Breast epithelium (tissue), 4 donors: ENCODE measurements around the gene DNAAF8. TPM values are rescaled to one million over a fixed set of nuclear protein-coding genes. Genes with fewer than 3 reads are reported as not detected.
A peak's percentile ranks its signal among the peaks of the same experiment; 100 is the strongest.

ENCODE experiments used
- DNase-seq, 2 donors: peaks; one replicate each; pipeline ENCODE4 v3.0.0-alpha.2; 2019; ENCODE audit warnings: low spot score in 2 of 2
- H3K27ac ChIP-seq, 2 donors: fragments of 200-600 bp; sonication (generic) in 1 of 2; one replicate each; pipeline ENCODE4 v1.5.1; 2016 to 2019; ENCODE audit warnings: mild to moderate bottlenecking in 1 of 2
- H3K27me3 ChIP-seq, 2 donors: fragments of 200-600 bp; sonication (generic) in 1 of 2; one replicate each; pipeline versions ENCODE4 v1.5.1 to v1.6.0; 2017 to 2019; ENCODE audit warnings: control low read depth in 1 of 2, mild to moderate bottlenecking in 1 of 2
- H3K36me3 ChIP-seq: fragments of 200-600 bp; one replicate; pipeline ENCODE4 v1.5.1; 2019
- H3K4me1 ChIP-seq, 2 donors: fragments of 200-600 bp; sonication (generic); one replicate each; pipeline ENCODE4 v1.5.1; 2016 to 2019; ENCODE audit warnings: control low read depth in 1 of 2
- H3K4me3 ChIP-seq, 3 donors: fragments of 200-600 bp; sonication (generic); 1 replicate in 2 of 3; 2 replicates in 1 of 3; pipeline ENCODE4 v1.5.1; 2016 to 2019; ENCODE audit warnings: mild to moderate bottlenecking in 3 of 3, moderate library complexity in 2 of 3
- H3K9me3 ChIP-seq, 2 donors: fragments of 200-600 bp; sonication (generic) in 1 of 2; one replicate each; pipeline ENCODE4 v1.5.1; 2016 to 2019; ENCODE audit warnings: control low read depth in 1 of 2
- CTCF ChIP-seq, 3 donors: fragments of 450-650 bp; IDR thresholded peaks; one replicate each; pipeline ENCODE4 v1.5.1; 2016 to 2017; ENCODE audit warnings: antibody characterized with exemption in 3 of 3, mild to moderate bottlenecking in 3 of 3, moderate library complexity in 3 of 3
- POLR2A ChIP-seq: fragments of 450-650 bp; IDR thresholded peaks from one replicate; pipeline ENCODE4 v1.6.1; 2016; ENCODE audit warnings: antibody characterized with exemption, mild to moderate bottlenecking, moderate library complexity
- POLR2AphosphoS5 ChIP-seq, 3 donors: sonication (generic); formaldehyde crosslinking; IDR thresholded peaks; one replicate each; pipeline ENCODE4 v1.6.1; 2017; ENCODE audit warnings: antibody characterized with exemption in 3 of 3
- intact Hi-C: fragments of 100-400 bp; cut with DNase I; formaldehyde crosslinking; loops from one replicate; pipeline ENCODE4 v1.15.1; 2023; ENCODE audit warnings: low total_unique reads
- total RNA-seq, 3 donors: library from RNA; depleted of rRNA; stranded (reverse); fragments of >200 nt; gene quantifications; one replicate each; pipeline ENCODE4 v1.1.0, GENCODE V29; 2016

Gene DNAAF8
- total RNA-seq, 3 donors from 2014 or later = 1.3 to 2.3 (median 1.8) TPM

- no peak for DNase-seq
- no peak for TF ChIP-seq CTCF (IDR thresholded peaks at IDR 0.05)
- no peak for TF ChIP-seq POLR2AphosphoS5 (IDR thresholded peaks at IDR 0.05)
- TF ChIP-seq POLR2A = no peak
- no peak overlapping the region for H3K27ac ChIP-seq
- peaks cover 20% of the 10 kb centered on the region for H3K36me3 ChIP-seq
- no peak overlapping the region for H3K4me3 ChIP-seq
- H3K4me1 ChIP-seq = no peaks in the 10 kb centered on the region
- H3K9me3 ChIP-seq = no peaks in the 10 kb centered on the region
- H3K27me3 ChIP-seq = no peaks in the 10 kb centered on the region
- intact Hi-C loops = no loop called here
These were observed 21.4 kb downstream of the DNAAF8 start for GRCh38 chr16:4755687-4756086.

GRCh38 chr16:4760221-4760910, 26.0 kb downstream of the DNAAF8 start:
- no peaks in the 10 kb centered on the region for H3K9me3 ChIP-seq
- H3K27ac ChIP-seq = no peak overlapping the region
- TF ChIP-seq POLR2AphosphoS5 (IDR thresholded peaks at IDR 0.05) = no peak
- no peak for TF ChIP-seq POLR2A
- no peak for TF ChIP-seq CTCF (IDR thresholded peaks at IDR 0.05)
- DNase-seq = no peak
- H3K4me3 ChIP-seq = no peak overlapping the region
- no peaks in the 10 kb centered on the region for H3K27me3 ChIP-seq
- H3K4me1 ChIP-seq = peaks cover 0 to 4% of the 10 kb centered on the region in 2 donors
- intact Hi-C loops = no loop called here
- H3K36me3 ChIP-seq = peaks cover 11% of the 10 kb centered on the region

- H3K9me3 ChIP-seq = no peaks in the 10 kb centered on the region
- H3K27ac ChIP-seq = no peak overlapping the region
- H3K4me3 ChIP-seq = no peak overlapping the region
- peaks cover 6 to 14% of the 10 kb centered on the region in 2 donors for H3K4me1 ChIP-seq
- H3K36me3 ChIP-seq = peaks cover 11% of the 10 kb centered on the region
- H3K27me3 ChIP-seq = no peaks in the 10 kb centered on the region
- DNase-seq = no peak
- intact Hi-C loops = no loop called here
- TF ChIP-seq CTCF (IDR thresholded peaks at IDR 0.05) = no peak
- no peak for TF ChIP-seq POLR2AphosphoS5 (IDR thresholded peaks at IDR 0.05)
- TF ChIP-seq POLR2A = no peak
These were observed 27.9 kb downstream of the DNAAF8 start for GRCh38 chr16:4762205-4762604.

- Histone ChIP-seq H3K27me3 (no peaks in the 10 kb centered on the region), H3K4me1 (peaks cover 6 to 14% of the 10 kb centered on the region in 2 donors), H3K36me3 (peaks cover 11% of the 10 kb centered on the region), H3K4me3 (no peak overlapping the region), H3K27ac (no peak overlapping the region), H3K9me3 (no peaks in the 10 kb centered on the region)
- TF ChIP-seq POLR2AphosphoS5 (IDR thresholded peaks at IDR 0.05) = no peak
- TF ChIP-seq POLR2A = no peak
- no peak for TF ChIP-seq CTCF (IDR thresholded peaks at IDR 0.05)
- DNase-seq = no peak
- intact Hi-C loops = no loop called here
These were observed 29.5 kb downstream of the DNAAF8 start for GRCh38 chr16:4763791-4764190.

GRCh38 chr16:4765511-4766474, 31.5 kb downstream of the DNAAF8 start:
- TF ChIP-seq POLR2A (no peak), POLR2AphosphoS5 (IDR thresholded peaks at IDR 0.05) (no peak), CTCF (IDR thresholded peaks at IDR 0.05) (no peak)
- Histone ChIP-seq H3K27ac (peak overlapping the region in 1 of 2 donors; percentile 89), H3K27me3 (no peaks in the 10 kb centered on the region), H3K36me3 (peaks cover under 1% of the 10 kb centered on the region), H3K4me3 (peak overlapping the region; percentile 83 to 93 (median 87)), H3K4me1 (peaks cover 6 to 14% of the 10 kb centered on the region in 2 donors), H3K9me3 (no peaks in the 10 kb centered on the region)
- intact Hi-C loops = no loop called here
- no peak for DNase-seq
